ENCODE results near the gene ZNF627.
A peak's percentile ranks its signal among the peaks of the same experiment; 100 is the strongest.
"Not testable (repeated sequence)": the region's sequence is repeated elsewhere in the genome, so short reads cannot be mapped to it uniquely, and the experiment has no call there.

The ZNF627 gene

GRCh38 chr19:11633223-11633622 is 35.9 kb downstream of the ZNF627 start:
- FAIRE-seq = no peak

- FAIRE-seq = not testable (repeated sequence)
Observed at GRCh38 chr19:11634018-11634662, 36.9 kb downstream of the ZNF627 start.

GRCh38 chr19:11639245-11639601 is 41.9 kb downstream of the ZNF627 start:
- no peak for FAIRE-seq

GRCh38 chr19:11639602-11640471 is 42.6 kb downstream of the ZNF627 start:
- FAIRE-seq = peak; percentile 11

GRCh38 chr19:11641244-11641643 is 44.0 kb downstream of the ZNF627 start:
- FAIRE-seq = no peak

- FAIRE-seq = no peak
Observed at GRCh38 chr19:11642902-11643301, 45.6 kb downstream of the ZNF627 start.

GRCh38 chr19:11649941-11650340 is 52.7 kb downstream of the ZNF627 start:
- no peak for FAIRE-seq

GRCh38 chr19:11651062-11651461 is 53.8 kb downstream of the ZNF627 start:
- FAIRE-seq = no peak

GRCh38 chr19:11652056-11652455 is 54.8 kb downstream of the ZNF627 start:
- no peak for FAIRE-seq

- no peak for FAIRE-seq
Observed at GRCh38 chr19:11652492-11652891, 55.2 kb downstream of the ZNF627 start.

- FAIRE-seq = no peak
Observed at GRCh38 chr19:11656535-11656934, 59.3 kb downstream of the ZNF627 start.

- FAIRE-seq = no peak
Observed at GRCh38 chr19:11657307-11657706, 60.0 kb downstream of the ZNF627 start.

- FAIRE-seq = no peak
Observed at GRCh38 chr19:11658970-11659369, 61.7 kb downstream of the ZNF627 start.

- FAIRE-seq = no peak
Observed at GRCh38 chr19:11659612-11660011, 62.3 kb downstream of the ZNF627 start.

GRCh38 chr19:11662278-11662677 is 65.0 kb downstream of the ZNF627 start:
- FAIRE-seq = no peak

- FAIRE-seq = no peak
Observed at GRCh38 chr19:11663181-11663591, 65.9 kb downstream of the ZNF627 start.
